HG03354 (cell line): ENCODE results near the gene PAXX.

Experiments
- ATAC-seq: cut with Tn5 transposase; IDR thresholded peaks from one replicate; pipeline ENCODE4 v1.9.1; 2021; ENCODE audit warnings: mild to moderate bottlenecking; ENCODE audit not compliant: unreplicated experiment, poor library complexity, severe bottlenecking

The PAXX gene

DNA sequence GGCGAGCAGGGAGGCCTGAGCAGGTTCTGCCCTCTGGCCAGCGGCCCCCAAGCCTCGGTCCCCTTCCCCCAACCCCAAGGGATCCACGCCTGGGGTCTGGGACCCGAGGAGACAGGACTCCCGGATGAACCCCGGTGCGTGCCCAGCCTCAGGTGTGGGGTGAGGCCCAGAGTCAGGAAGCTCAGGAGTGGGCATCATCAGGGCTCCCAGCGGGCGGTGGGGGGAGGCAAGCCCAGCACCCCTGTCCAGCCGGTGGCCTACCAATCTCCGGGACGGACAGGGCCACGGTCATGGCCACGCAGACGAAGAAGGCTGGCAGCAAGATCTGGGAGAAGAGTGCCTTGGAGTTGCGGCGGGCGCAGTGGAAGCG, 21.3 kb downstream of the PAXX start:
- ATAC-seq = no peak

GRCh38 chr9:137014166-137014565, 21.9 kb downstream of the PAXX start:
- no peak for ATAC-seq

DNA sequence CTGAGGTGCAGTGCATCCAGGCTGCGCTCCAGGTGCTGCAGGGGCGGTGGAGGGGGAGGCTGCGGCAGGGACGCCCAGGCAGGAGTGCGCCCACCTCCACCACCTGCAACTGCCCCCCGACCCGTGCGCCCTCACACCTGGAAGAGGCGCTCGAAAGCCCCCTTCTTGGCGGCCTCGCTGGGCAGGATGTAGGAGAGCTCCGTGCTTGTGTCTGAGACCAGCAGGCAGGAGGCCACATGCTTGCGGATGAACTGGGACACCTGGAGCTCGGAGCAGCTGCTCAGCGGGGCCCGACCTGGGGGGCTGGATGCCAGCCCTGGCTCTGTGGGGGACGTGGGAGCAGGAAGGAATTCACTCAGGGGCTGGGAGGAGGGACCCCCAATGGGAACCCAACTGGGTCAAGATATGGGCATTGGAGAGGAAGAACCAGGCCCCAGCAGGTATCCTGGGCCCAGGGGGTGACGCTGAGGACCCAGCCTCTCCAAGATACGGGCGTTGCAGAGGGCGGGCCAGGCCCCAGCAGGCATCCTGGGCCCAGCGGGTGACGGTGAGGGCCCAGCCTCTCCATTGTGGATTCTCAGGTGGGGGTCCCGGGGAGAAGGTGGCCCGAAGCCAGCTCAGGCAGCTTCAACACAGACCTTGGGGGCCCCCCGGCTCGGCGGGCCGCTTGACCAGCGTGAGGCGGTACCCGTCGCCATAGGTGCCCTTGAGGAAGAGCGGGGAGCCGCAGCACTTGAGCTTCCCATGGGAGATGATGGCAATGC, 22.7 kb downstream of the PAXX start:
- ATAC-seq = no peak

GRCh38 chr9:137015540-137015930, 23.3 kb downstream of the PAXX start:
- no peak for ATAC-seq

DNA sequence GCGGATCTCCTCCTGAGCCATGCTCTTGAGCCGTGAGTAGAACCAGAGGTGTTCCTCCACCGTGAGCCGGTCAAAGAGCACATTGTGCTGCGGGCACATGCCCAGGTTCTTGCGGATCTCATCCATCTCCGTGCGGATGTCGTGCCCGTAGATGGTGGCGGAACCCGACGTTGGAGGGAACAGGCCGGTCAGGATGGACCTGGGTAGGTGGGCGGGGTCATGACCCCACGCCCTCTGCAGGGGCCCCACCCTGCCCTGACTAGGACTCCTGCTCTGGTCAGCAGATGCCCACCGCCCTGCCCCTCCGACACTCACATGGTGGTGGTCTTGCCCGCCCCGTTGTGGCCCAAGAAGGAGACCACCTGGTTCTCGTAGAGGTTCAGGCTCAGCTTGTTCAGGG, 23.8 kb downstream of the PAXX start:
- no peak for ATAC-seq

DNA sequence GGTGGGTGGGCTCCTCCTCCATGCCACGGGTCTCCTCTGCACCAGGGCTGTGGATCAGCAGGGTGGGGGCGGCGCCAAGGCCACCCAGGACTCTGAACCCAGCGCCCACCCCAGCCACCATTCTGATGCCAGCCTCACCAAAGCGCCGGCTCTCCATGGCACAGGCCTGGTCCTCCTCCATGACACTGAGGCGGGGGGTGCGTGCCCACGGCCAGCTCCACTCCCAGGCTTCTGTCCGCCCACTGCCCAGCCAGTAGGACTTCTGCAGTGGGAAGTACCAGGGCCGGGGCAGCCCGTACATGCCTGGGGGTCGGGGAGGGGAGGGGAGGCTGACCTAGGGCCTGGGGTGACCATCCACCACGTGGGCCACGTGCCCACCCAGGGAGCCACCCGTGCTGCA, 24.2 kb downstream of the PAXX start:
- ATAC-seq = no peak

- no peak for ATAC-seq
These were observed 24.8 kb downstream of the PAXX start for GRCh38 chr9:137017071-137017470.

DNA sequence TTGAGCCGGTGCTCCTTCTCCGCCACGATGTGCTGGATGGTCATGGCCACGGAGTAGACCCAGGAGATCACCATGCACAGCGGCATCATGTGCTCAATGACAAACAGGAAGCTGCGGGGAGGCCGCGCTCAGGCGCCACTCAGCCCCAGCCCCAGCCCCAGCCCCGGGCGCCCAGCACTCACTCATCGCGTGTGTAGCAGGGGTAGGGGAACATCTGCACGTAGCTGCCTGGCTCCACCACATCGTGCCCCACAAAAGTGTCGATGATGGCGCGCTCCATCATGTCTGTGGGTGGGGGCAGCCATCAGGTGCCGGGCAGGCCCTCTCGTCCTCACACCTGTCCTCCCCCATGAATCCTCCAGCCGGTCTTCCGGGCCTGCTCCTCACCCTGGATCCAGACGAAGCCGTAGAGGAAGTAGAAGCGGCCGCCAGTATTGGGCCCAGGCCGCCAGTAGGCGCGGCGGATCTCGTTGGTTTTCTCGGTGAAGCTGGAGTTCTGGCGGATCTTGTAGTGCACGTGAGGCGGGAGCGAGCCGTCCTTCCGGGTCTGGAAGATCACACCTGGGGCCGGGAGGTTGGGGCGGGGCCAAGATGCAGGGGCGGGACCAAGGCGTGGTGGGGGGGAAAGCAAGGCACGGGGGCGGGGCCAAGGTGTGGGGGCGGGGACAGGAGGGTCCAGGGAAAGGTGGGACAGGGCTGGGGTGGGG, 25.7 kb downstream of the PAXX start:
- ATAC-seq = no peak

- no peak for ATAC-seq
These were observed 26.7 kb downstream of the PAXX start for GRCh38 chr9:137018761-137019559.

DNA sequence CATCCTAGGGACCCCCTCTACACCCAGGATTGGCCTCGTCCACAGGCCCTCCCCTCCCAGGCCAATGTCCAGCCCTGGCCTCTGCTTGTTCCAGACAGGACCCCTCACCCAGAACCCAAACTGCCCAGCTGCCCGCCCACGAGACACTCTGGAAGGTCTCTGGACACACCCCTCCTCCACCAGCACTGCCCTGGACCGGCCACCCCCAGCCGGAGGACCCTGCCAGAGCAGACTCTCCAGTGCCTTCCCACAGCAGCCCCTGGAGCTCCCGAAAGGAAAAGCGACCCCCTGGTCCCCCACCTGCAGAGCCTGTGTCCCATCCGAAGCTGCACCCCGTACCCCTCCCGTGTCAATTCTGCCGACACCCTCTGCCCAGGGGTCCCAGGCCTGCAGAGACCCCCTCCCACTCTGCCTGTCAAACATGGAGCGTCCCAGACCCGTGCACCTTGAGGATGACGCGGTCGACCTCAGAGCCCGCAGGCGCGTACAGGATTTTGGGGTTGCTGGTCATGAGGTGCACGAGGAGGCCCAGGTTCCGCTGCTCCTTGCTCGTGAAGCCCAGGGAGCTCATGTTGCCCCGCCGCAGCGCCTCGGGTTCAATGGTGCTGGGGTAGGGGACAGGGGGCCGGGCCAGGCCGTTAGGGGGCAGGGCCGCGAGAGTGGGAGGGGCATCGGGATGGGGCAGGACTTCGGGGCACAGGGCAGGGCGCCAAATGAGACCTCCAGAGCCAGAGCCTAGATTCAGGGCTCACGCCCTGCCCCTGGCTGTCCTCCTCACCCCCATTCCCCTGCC, 27.9 kb downstream of the PAXX start:
- no peak for ATAC-seq

DNA sequence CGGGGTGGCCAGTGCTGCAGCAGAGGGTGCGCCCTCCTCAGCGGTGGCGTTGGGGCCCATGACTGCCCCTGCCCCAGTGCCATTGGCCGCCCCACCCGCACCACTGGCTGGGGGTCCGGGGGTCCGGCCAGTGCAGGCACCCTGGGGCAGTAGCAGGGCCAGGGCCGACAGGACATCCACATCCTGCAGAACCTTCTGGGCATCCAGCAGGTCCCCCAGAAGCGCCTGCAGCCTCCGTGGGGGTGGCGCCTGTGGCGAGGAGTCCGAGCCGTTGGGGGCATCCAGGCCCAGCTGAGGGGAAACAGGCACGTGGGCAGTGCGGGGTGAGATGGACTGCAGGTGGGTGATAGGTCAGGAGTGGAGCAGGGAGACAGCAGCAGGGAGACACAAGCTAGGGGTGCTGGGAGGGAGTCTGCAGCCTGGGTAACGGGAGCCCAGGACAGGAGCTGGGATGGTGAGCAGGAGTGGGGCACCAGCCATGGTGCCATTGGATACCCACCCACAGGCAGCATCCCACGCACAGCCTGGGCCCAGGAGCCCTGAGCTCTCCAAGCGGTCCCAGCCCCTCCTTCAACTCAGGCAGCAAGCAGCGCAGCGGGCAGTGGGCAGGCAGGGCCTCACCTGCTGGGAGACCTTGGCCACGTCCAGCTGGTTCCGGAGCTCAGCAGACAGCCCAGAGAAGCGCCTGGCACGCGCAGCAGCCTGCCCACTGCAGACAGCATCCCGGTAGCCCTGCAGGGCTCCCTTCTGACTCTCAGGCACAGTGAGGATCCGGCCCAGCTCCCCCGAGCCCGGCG, 28.7 kb downstream of the PAXX start:
- no peak for ATAC-seq

GRCh38 chr9:137021568-137021978, 29.4 kb downstream of the PAXX start:
- no peak for ATAC-seq

GRCh38 chr9:137021979-137022661, 29.9 kb downstream of the PAXX start:
- no peak for ATAC-seq

- ATAC-seq = no peak
These were observed 30.4 kb downstream of the PAXX start for GRCh38 chr9:137022662-137023008.

- ATAC-seq = no peak
These were observed 30.9 kb downstream of the PAXX start for GRCh38 chr9:137023157-137023556.

DNA sequence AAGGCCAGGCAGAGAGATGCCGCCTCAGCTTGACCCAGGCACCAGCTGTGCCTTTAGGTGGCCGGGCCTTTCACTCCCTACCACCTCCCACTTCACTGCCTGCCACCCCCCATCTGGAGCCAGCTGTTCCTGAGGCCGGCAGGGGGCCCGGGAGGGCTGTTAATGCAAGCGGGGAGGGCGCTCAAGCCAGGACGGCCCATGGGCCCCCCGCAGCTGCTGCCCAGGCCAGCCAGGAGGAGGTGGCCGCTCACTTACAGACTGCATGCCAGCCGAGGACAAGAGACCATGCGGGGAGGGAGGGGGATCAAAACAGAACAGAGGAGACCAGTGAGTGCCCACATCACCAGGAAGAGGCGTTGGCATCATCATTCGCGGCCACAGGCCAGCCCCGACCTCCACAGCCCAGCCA, 31.4 kb downstream of the PAXX start:
- no peak for ATAC-seq

- ATAC-seq = no peak
These were observed 33.3 kb downstream of the PAXX start for GRCh38 chr9:137025517-137025966.

DNA sequence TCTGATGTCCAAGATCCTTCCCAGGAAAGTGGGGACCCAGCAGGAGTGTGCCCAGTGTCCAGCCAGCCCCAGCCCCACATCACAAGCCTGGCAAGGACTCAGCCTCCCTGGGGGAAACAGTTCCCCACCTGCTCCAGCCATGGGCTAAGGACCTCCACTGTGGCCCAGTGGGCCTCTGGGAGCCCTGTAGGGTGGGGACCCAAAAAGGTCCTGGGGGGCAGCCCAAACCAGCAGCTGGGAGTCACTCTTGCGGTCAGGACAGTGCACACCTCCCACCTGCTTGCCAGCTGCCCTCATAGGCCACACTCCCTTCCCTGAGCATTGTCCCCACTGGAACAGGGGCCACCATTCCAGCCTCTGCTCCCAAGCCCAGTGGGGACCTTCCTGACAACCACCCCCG, 34.2 kb downstream of the PAXX start:
- no peak for ATAC-seq

GRCh38 chr9:137026828-137027227, 34.6 kb downstream of the PAXX start:
- ATAC-seq = no peak
